ENCODE measurements around the gene MYOZ1. TPM values are rescaled to one million over a fixed set of nuclear protein-coding genes. Genes with fewer than 3 reads are reported as not detected.

The MYOZ1 gene
- total RNA-seq, 1 experiment from 2014 or later = 2.4 TPM

DNA sequence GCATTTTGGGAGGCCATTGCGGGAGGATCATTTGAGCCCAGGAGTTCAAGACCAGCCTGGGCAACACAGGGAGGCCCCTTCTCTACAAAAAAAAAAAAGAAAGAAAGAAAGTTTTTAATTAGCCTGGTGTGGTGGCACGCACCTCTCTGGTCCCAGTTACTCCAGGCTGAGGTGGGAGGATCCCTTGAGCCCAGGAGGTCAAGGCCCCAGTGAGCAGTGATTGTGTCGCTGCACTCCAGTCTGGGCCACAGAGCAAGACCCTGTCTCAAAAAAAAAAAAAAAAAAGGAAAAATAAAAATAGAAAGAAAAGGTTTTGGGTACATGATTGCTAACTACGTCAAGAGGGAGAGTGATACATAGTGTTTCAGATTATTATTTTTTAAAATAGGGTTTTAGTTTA lies 48.2 kb downstream of the MYOZ1 start:
- Histone ChIP-seq H2AK5ac (ENCODE audit: insufficient read length, low read length) (no peak overlapping the region), H2BK15ac (ENCODE audit: low read depth, low read length) (no peak overlapping the region), H4K8ac (replicated peaks; ENCODE audit: insufficient read length, low read depth, low read length) (no peak overlapping the region), H3K27ac (ENCODE audit: insufficient read length, low read depth, low read length) (no peak overlapping the region), H3K23ac (ENCODE audit: insufficient read length, low read depth, low read length) (no peak overlapping the region), H3K79me2 (ENCODE audit: insufficient read depth, low read length) (peaks cover 6% of the 10 kb centered on the region; the same call in 1 of the 2 replicates), H3K56ac (ENCODE audit: insufficient read length, low read depth, low read length) (no peak overlapping the region), H3K9me3 (ENCODE audit: control insufficient read depth, low read depth, low read length) (no peaks in the 10 kb centered on the region), H3T11ph (ENCODE audit: low read length) (no peak overlapping the region), H3K23me2 (ENCODE audit: insufficient read length, low read depth, low read length, poor library complexity, severe bottlenecking) (no peaks in the 10 kb centered on the region), H2BK120ac (ENCODE audit: low read depth, low read length, poor library complexity, severe bottlenecking) (no peak overlapping the region), H4K91ac (ENCODE audit: insufficient read length, low read depth, low read length) (no peak overlapping the region), H2AFZ (ENCODE audit: low read length) (no peak overlapping the region), H2BK20ac (ENCODE audit: low read depth, low read length, poor library complexity, severe bottlenecking) (no peak overlapping the region), H3K4me2 (ENCODE audit: insufficient read depth, insufficient read length, low read length) (no peak overlapping the region), H2BK5ac (ENCODE audit: insufficient read length, low read length) (no peak overlapping the region), H2BK12ac (ENCODE audit: insufficient read length, low read depth, low read length) (no peak overlapping the region), H3K4me1 (ENCODE audit: insufficient read depth, low read length) (no peaks in the 10 kb centered on the region; the same call in 1 of the 2 replicates), H3K18ac (ENCODE audit: insufficient read length, low read depth, low read length) (no peak overlapping the region), H3K9ac (ENCODE audit: extremely low read depth, insufficient read length, low read length) (no peak overlapping the region), H3K14ac (ENCODE audit: insufficient read depth, low read length) (no peak overlapping the region), H3K4ac (ENCODE audit: low read depth, low read length) (no peak overlapping the region), H3K79me1 (ENCODE audit: insufficient read depth, low read depth, low read length, poor library complexity, severe bottlenecking) (peaks cover 6% of the 10 kb centered on the region), H3K27me3 (ENCODE audit: insufficient read depth, low read length) (no peaks in the 10 kb centered on the region), H4K5ac (ENCODE audit: insufficient read length, low read depth, low read length) (no peak overlapping the region), H4K20me1 (ENCODE audit: control insufficient read depth, insufficient read depth, insufficient read length) (no peaks in the 10 kb centered on the region)
- Mint-ChIP-seq H3K27ac (peak overlapping the region; percentile 50 to 98 (median 80); a peak in 5 of 7 replicates), H3K27me3 (ENCODE audit: low read depth) (no peaks in the 10 kb centered on the region), H3K36me3 (ENCODE audit: insufficient read depth in 1 of 3, low read depth in 3 of 3) (peaks cover 0 to 4% (median under 1%) of the 10 kb centered on the region in 3 experiments; a peak in 1 of 7 replicates), H3K9me3 (no peaks in the 10 kb centered on the region; a peak in 1 of 5 replicates), H3K4me3 (no peak overlapping the region), H3K4me1 (peaks cover 30 to 42% of the 10 kb centered on the region in 2 experiments)
- TF ChIP-seq, protein P1, sequence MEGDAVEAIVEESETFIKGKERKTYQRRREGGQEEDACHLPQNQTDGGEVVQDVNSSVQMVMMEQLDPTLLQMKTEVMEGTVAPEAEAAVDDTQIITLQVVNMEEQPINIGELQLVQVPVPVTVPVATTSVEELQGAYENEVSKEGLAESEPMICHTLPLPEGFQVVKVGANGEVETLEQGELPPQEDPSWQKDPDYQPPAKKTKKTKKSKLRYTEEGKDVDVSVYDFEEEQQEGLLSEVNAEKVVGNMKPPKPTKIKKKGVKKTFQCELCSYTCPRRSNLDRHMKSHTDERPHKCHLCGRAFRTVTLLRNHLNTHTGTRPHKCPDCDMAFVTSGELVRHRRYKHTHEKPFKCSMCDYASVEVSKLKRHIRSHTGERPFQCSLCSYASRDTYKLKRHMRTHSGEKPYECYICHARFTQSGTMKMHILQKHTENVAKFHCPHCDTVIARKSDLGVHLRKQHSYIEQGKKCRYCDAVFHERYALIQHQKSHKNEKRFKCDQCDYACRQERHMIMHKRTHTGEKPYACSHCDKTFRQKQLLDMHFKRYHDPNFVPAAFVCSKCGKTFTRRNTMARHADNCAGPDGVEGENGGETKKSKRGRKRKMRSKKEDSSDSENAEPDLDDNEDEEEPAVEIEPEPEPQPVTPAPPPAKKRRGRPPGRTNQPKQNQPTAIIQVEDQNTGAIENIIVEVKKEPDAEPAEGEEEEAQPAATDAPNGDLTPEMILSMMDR (conservative IDR thresholded peaks at IDR 0.05) = no peak
- DNase-seq = no peak
- WGBS (ENCODE audit: extremely low coverage, insufficient read length, low lambda C conversion rate) = no CpG with 5 or more reads among the region's 4 CpGs
